SKM-1 treated with dmso at 0.1 percent for 144 hours (cell line): Measurements from ENCODE around the gene ZNF366.

Experiments
- DNase-seq: peaks from one replicate; lab custom pipeline; 2025; ENCODE audit not compliant: unreplicated experiment; lab: John Stamatoyannopoulos, UW

Gene ZNF366

DNA sequence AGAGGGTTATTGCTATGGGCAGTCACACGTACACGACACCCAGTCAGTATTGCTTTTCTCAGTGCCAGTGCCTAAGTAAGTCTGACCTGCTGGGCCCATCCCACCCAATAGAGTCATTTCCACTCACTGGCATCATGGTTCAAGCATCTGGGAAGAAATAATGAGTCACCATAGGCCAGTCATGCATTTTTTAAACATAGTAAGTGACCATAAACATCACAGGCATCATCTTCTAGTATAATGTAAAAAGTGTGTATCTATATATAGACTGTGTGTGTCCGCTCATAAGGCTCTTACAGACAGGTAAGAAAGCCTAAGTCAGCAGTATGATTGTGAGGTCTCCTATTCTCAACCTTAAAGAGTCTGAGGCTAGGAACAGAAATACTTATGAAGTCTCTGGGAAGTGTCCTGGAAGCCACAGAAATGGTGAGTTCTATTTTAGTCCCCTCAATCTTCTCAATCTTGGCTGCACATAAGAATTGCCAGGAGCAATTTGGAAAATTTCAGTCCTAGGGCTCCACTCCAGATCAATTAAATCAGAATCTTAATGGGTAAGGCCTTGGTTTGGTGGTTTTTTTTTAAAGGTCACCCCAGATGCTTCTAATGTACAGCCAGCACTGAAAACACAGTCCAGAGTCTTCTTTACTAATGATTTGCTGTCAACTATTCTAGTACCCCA, 65.2 kb downstream of the ZNF366 start:
- DNase-seq: no peak

DNA sequence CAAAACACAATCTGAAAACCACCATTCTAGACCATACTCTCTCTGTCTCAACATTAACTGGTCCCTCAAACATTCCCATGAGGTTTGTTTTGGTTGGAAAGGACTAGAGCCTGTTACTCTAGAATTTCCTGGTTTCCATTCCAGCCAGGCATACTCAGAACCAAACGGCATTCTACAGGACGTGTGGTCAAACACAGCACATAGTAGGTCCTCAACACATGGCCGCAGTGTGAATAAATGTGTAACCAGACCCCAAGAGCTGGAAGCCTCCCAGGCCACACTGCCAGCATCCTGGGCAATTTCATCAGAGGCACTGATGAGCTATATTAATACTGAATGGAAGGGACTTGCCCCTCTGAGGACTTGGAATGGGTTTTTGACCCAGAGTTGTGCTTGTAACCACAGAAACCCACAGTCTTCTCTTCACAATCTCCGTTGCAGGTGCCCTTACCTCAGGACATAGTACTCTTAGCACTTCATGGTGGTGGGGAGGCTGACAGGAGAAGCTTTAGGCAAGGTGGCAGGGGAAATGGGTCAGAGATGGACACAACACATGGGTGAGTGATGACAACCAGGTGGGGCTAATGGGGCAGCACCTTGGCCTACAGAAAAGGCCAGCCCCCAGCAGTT, 66.0 kb downstream of the ZNF366 start:
- no peak for DNase-seq

GRCh38 chr5:72440207-72440638, 67.0 kb downstream of the ZNF366 start:
- no peak for DNase-seq

DNA sequence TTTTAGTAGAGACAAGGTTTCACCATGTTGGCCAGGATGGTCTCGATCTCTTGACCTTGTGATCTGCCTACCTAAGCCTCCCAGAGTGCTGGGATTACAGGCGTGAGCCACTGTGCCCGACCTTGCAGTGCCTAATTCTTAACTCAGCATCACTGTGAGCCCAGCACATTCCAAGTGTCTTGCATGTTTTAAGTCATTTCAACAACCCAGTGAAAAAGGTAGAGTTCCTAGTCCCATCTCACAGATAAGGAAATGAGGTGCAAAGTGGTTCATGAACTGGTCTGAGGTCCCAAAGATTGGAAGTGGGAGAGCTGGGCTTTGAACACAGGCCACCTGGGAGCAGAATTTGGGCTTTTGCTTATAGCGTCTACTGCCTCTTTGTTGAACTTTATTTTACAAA, 68.0 kb downstream of the ZNF366 start:
- no peak for DNase-seq

GRCh38 chr5:72438141-72438540, 69.1 kb downstream of the ZNF366 start:
- DNase-seq: no peak

GRCh38 chr5:72436796-72437471, 70.3 kb downstream of the ZNF366 start:
- no peak for DNase-seq

DNA sequence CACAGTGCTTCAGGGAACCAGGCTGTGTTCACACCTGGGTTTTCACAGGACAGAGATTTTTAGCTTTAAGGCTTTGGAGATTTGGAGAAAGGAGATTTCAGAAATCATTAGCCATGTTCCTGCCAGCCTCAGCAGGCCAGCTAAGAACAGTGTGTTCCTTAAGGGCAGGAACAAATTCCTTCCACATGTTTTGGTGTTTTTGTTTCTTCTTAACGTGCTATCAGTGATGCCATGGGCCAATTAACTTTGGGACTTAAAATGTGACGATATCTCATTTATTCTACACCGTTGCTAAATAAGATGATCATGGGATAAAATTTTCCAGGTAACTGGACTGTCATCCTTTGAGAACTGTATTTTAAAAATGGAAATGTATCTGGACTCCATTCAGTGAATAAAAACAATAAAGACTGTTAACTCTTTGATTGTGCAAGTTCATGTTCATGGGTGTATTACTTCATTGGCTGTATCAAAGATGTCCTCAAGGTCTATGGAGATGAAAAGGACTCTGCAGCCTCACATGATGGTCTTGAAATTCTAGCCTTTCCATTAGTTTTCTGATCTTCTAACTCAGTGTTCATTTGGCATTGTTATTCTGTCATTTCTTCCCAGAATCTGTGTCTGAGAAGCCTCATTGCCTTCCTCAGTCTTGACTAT, 72.3 kb downstream of the ZNF366 start:
- no peak for DNase-seq

GRCh38 chr5:72434056-72434780, 73.0 kb downstream of the ZNF366 start:
- no peak for DNase-seq

GRCh38 chr5:72433522-72433921, 73.7 kb downstream of the ZNF366 start:
- DNase-seq: no peak

GRCh38 chr5:72428669-72429068, 78.5 kb downstream of the ZNF366 start:
- DNase-seq: no peak

DNA sequence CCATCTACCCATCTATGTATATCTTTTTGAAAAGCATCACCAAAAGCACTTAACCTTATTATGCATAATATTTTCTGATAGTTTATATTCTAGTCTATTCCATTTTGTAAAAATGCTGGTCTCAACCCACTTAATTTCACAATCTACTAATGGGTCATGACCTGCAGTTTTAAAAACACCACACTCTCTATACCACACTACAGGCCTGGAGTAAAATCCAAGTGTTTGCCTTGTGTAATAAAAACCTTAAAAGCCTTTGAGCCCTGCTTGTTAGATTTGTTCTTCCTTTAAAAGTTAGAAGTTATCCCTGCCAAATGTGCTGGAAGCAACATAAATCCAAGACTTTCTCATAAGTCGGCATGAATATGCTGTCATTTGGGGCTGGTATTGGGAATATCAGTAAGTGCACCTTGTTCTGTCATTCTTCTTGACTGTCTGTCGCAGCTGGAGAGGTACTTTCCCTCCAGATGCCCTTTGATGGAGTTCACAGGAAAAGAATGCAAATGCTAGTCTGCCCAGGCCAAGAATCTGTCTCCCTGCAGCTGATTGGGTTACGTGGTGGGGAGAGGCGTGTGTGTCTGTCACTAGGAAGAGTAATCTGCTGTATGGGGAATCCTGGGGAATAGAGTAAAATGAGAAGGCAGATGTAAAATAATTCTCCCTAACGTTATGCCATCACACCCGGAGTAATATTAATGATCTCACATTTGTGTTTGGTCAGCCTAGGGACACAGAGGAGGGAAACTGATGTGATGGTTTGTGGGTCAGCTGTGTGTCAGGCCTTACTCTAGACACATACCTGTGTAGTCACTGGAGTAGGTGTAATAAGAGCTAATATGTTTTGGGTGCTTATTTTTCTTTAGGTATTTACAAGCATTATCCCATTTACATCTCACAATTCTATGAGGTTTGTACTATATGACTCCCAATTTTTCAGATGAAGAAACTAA, 79.4 kb downstream of the ZNF366 start:
- DNase-seq: no peak

- no peak for DNase-seq
Measured at GRCh38 chr5:72427016-72427415, 80.2 kb downstream of the ZNF366 start.

- no peak for DNase-seq
Measured at GRCh38 chr5:72426019-72426418, 81.2 kb downstream of the ZNF366 start.

- DNase-seq: no peak
Measured at GRCh38 chr5:72418271-72418670, 88.9 kb downstream of the ZNF366 start.

- no peak for DNase-seq
Measured at GRCh38 chr5:72417333-72418062, 89.7 kb downstream of the ZNF366 start.

DNA sequence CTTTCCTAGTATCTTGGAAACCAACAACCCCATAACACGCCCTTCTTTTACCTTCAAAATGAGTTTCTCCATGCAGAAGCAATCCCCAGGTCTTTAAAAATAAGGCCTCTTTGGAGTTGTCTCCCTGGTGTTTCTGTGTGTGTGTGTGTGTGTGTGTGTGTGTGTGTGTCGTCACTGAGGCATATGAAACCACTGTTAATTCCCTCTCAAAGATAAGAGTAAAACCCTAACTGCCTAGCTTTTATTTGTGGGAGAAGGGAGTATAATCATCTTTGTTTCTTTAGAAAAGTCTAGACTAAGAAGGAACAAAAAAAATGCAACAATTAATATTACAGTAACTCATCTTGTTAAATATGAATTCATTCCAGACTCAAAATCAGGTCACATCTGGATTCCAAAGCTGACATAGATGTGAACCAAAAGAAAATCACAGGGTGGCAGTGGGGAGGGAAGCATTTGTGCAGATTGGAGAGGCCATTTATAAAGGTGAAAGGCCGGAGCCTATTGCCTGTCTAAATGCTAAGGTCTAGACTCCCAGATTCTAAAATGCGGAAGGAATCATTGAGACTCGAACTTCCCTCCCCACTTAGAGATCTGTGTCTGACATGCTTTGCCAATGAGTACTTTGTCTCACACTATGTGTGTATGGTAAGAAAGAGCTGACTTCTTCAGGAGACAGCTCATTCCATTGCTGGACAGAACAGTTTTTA, 91.4 kb downstream of the ZNF366 start:
- no peak for DNase-seq

- DNase-seq: no peak
Measured at GRCh38 chr5:72412283-72413055, 94.7 kb downstream of the ZNF366 start.

- DNase-seq: no peak
Measured at GRCh38 chr5:72410688-72411295, 96.4 kb downstream of the ZNF366 start.
